K562 (cell line): ENCODE results near the gene ACTL8. TPM values are rescaled to one million over a fixed set of nuclear protein-coding genes. Genes with fewer than 3 reads are reported as not detected.

Source experiments
- ATAC-seq: fragments of 200-7000 bp; cut with Tn5 transposase; 3 replicates; pipeline ENCODE4 v1.9.1; 2020; ENCODE audit warnings: moderate library complexity
- BruUV-seq: library from RNA; stranded (reverse); fragments of 400-500 nt; replicated peaks from 2 replicates; lab custom pipeline; 2021; lab: Mats Ljungman, UMichigan
- CTCF ChIA-PET: fragments of 300-600 bp; formaldehyde crosslinking; extraction: SDS; loops from one replicate; lab custom pipeline; 2021; ENCODE audit warnings: low intra/inter-chr PET ratio; lab: Yijun Ruan, JAX
- POLR2A ChIA-PET: fragments of 300-600, 350-650 bp; sonication (Branson Sonifier 250); formaldehyde crosslinking; extraction: SDS; loops from one replicate; lab custom pipeline; 2021; ENCODE audit warnings: antibody characterized with exemption, inconsistent platforms; lab: Yijun Ruan, JAX
- DNase-seq, 4 experiments: peaks; one replicate each; pipeline versions ENCODE4 v3.0.0 to v3.0.0-alpha.2; 2011 to 2018; ENCODE audit warnings: low spot score in 3 of 4, mixed read lengths in 3 of 4; ENCODE audit errors: extremely low read depth in 1 of 4
- FAIRE-seq: peaks from 2 replicates; lab custom pipeline; 2011; peaks lifted over from hg19 to GRCh38; lab: Jason Lieb, UNC
- H2AFZ ChIP-seq: 2 replicates; pipeline ENCODE4 v1.6.0; 2011; ENCODE audit warnings: low read depth, low read length, control low read depth, inconsistent platforms
- H3K27ac ChIP-seq: fragments of 200-600 bp; 3 replicates; pipeline ENCODE4 v1.8.0; 2011; ENCODE audit warnings: low read depth, mild to moderate bottlenecking, control low read depth, inconsistent platforms, low read length, moderate library complexity, mixed read lengths; ENCODE audit errors: extremely low read depth
- H3K27me3 ChIP-seq, 2 experiments: fragments of 300-600 bp in 1 of 2; 2 replicates in 1 of 2; 3 replicates in 1 of 2; pipeline versions ENCODE4 v1.6.0 to v1.8.0; 2011; ENCODE audit warnings: inconsistent platforms in 2 of 2, low read length in 2 of 2, mild to moderate bottlenecking in 1 of 2, mixed read lengths in 1 of 2, moderate library complexity in 1 of 2; ENCODE audit not compliant: control insufficient read depth in 2 of 2, insufficient read depth in 2 of 2
- H3K36me3 ChIP-seq: fragments of 300-600 bp; 3 replicates; pipeline ENCODE4 v1.8.0; 2011; ENCODE audit warnings: mild to moderate bottlenecking, low read length, inconsistent platforms; ENCODE audit not compliant: control insufficient read depth, insufficient read depth
- H3K4me1 ChIP-seq, 2 experiments: fragments of 200-600 bp in 1 of 2; replicated peaks in 1 of 2; 2 replicates in 1 of 2; 3 replicates in 1 of 2; pipeline versions ENCODE4 v1.5.1 to v1.8.0; 2011; ENCODE audit warnings: inconsistent platforms in 2 of 2, low read length in 2 of 2, mild to moderate bottlenecking in 1 of 2, mixed read lengths in 1 of 2, moderate library complexity in 1 of 2; ENCODE audit not compliant: control insufficient read depth in 2 of 2, insufficient read depth in 2 of 2
- H3K4me2 ChIP-seq: 2 replicates; pipeline ENCODE4 v1.6.1; 2011; ENCODE audit warnings: low read length, control low read depth, inconsistent platforms, mixed read lengths; ENCODE audit not compliant: insufficient read depth
- H3K4me3 ChIP-seq: fragments of 200-600 bp; sonication (generic), shearing (Covaris generic); 2 replicates; pipeline ENCODE4 v1.5.1; 2016; ENCODE audit warnings: control low read depth, inconsistent platforms
- H3K79me2 ChIP-seq: fragments of 200-600 bp; 3 replicates; pipeline ENCODE4 v1.8.0; 2011; ENCODE audit warnings: low read length, inconsistent platforms; ENCODE audit not compliant: control insufficient read depth, insufficient read depth
- H3K9ac ChIP-seq, 2 experiments: 2 replicates each; pipeline versions ENCODE4 v1.6.0 to v1.6.1; 2011; ENCODE audit warnings: low read depth in 2 of 2, low read length in 2 of 2, control low read depth in 1 of 2, inconsistent platforms in 1 of 2, mild to moderate bottlenecking in 1 of 2, mixed read lengths in 1 of 2; ENCODE audit not compliant: insufficient read depth in 1 of 2
- H3K9me1 ChIP-seq: one replicate; pipeline ENCODE4 v1.6.0; 2011; ENCODE audit warnings: inconsistent platforms, mild to moderate bottlenecking, low read length, moderate library complexity; ENCODE audit not compliant: control insufficient read depth, insufficient read depth
- H3K9me3 ChIP-seq: replicated peaks from 2 replicates; pipeline ENCODE4 v1.5.1; 2011; ENCODE audit warnings: low read depth, low read length, inconsistent platforms; ENCODE audit not compliant: control insufficient read depth, insufficient read depth
- H4K20me1 ChIP-seq: replicated peaks from 2 replicates; pipeline ENCODE4 v1.6.1; 2011; ENCODE audit warnings: low read length, inconsistent platforms, mixed read lengths; ENCODE audit not compliant: control insufficient read depth, insufficient read depth
- GABPB1 ChIP-seq: sonication (generic); formaldehyde crosslinking; IDR thresholded peaks from 2 replicates; pipeline ENCODE4 v1.8.0; 2022; ENCODE audit warnings: mild to moderate bottlenecking, missing genetic modification reagents
- KLF10 ChIP-seq: fragments of 250-450 bp; sonication (Bioruptor Pico); IDR thresholded peaks from 2 replicates; pipeline ENCODE4 v1.6.1; 2021; ENCODE audit warnings: matching md5 sums
- MBD2 ChIP-seq: sonication (generic); IDR thresholded peaks from 2 replicates; pipeline ENCODE4 v1.6.1; 2016; ENCODE audit warnings: low read depth, borderline replicate concordance
- MCM7 ChIP-seq, 2 experiments: fragments of 450-650 bp; IDR thresholded peaks; 2 replicates each; pipeline ENCODE4 v1.6.1; 2016 to 2018
- NCOR1 ChIP-seq: fragments of 450-650 bp; IDR thresholded peaks from 2 replicates; pipeline ENCODE4 v1.6.1; 2016; ENCODE audit warnings: mild to moderate bottlenecking, moderate library complexity
- NR2F6 ChIP-seq: fragments of 450-650 bp; formaldehyde crosslinking; IDR thresholded peaks from 2 replicates; pipeline ENCODE4 v1.4.0; 2020; ENCODE audit warnings: mild to moderate bottlenecking
- PTBP1 ChIP-seq: fragments of 200-400 bp; formaldehyde crosslinking; IDR thresholded peaks from 2 replicates; pipeline ENCODE4 v1.6.1; 2017; ENCODE audit warnings: low read depth, low read length
- ZNF609 ChIP-seq: sonication (generic); formaldehyde crosslinking; IDR thresholded peaks from 2 replicates; pipeline ENCODE4 v1.8.1; 2023; ENCODE audit warnings: missing genetic modification reagents, mild to moderate bottlenecking, borderline replicate concordance
- WGBS: fragments of 100-300 bp; shearing (Covaris generic); methylation state at CpG from one replicate; pipeline ENCODE4 v1.1.6; 2016; ENCODE audit warnings: low coverage, mixed read lengths; ENCODE audit not compliant: insufficient coverage; ENCODE audit errors: missing lambda C conversion rate; 5-methylcytosine and 5-hydroxymethylcytosine counted together
- in situ Hi-C: fragments of 300-500 bp; cut with MboI; formaldehyde crosslinking; loops from 4 replicates; pipeline ENCODE4 v1.15.0; 2018; ENCODE audit warnings: inconsistent platforms, mixed read lengths
- intact Hi-C: fragments of 100-400 bp; cut with micrococcal nuclease; formaldehyde crosslinking; loops from 2 replicates; pipeline ENCODE4 v1.14.2; 2022
- polyA plus RNA-seq, 8 experiments: library from polyadenylated mRNA; depleted of rRNA in 4 of 8; stranded (reverse) in 5 of 8; unstranded in 3 of 8; fragments of >200 nt; fragmentation: Nextera tagmentation in 2 of 8; fragmentation: Illumina TruSeq in 1 of 8; extraction: Ambion mirVana in 2 of 8; extraction: Trizol in 1 of 8; gene quantifications; 2 replicates each; pipeline versions ENCODE4 v1.2.1 to v1.2.3, GENCODE V29; 2011 to 2014; ENCODE audit warnings: inconsistent platforms in 1 of 8, missing spikeins in 1 of 8
- total RNA-seq, 7 experiments: library from RNA; depleted of rRNA in 6 of 7; stranded (reverse); fragments of >200 nt in 6 of 7; fragmentation: Illumina TruSeq in 2 of 7; extraction: Trizol in 2 of 7; gene quantifications; 2 replicates each; pipeline versions ENCODE4 v1.2.1 to v1.2.3, GENCODE V29; 2011 to 2021; ENCODE audit warnings: low replicate concordance in 1 of 7
- TF ChIP-seq, protein P1 (sequence below): sonication (generic); formaldehyde crosslinking; IDR thresholded peaks from 2 replicates; pipeline ENCODE4 v1.8.0; 2022; ENCODE audit warnings: mild to moderate bottlenecking, missing genetic modification reagents
- TF ChIP-seq, protein P2 (sequence below): fragments of 250-450 bp; sonication (Bioruptor Pico); IDR thresholded peaks from 2 replicates; pipeline ENCODE4 v1.5.1; 2021; ENCODE audit warnings: mild to moderate bottlenecking

ACTL8 gene
- total and polyA plus RNA-seq, 9 of the 15 experiments (the other 6 are each of a cell fraction or from before 2014, with no cell fraction given): 0.30 to 3.3 (median 1.6) TPM

DNA sequence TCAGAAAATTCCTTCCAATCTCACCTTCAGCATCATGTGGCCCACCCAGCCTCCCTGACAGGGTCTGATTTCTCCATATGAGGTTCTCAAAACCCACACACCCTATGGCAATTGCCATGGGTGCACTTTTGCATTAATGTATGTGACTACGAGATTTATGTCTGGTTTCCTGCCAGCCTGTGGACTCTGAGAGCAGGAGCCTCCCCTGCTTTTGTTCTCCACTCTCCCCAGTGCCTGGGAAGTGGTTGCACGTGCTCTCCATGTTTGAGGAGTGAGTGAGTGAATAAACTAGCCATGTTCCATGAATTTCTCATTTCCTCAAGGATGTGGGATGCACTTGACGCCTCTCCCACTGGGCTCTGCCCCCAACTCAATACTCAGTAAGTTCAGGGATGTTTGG lies 91.2 kb downstream of the ACTL8 start:
- DNase-seq (no peak), ATAC-seq (no peak), FAIRE-seq (no peak)
- WGBS: 0% methylated on average over 3 of the region's 3 CpGs
- Histone ChIP-seq H3K4me1 (no peaks in the 10 kb centered on the region), H3K9me1 (no peaks in the 10 kb centered on the region), H2AFZ (no peak overlapping the region), H4K20me1 (peaks cover 7% of the 10 kb centered on the region), H3K4me3 (no peak overlapping the region), H3K4me2 (no peak overlapping the region), H3K36me3 (no peaks in the 10 kb centered on the region), H3K9ac (no peak overlapping the region), H3K79me2 (no peaks in the 10 kb centered on the region), H3K27me3 (0 out of 5 replicates have a peak, but pooled peaks cover 0 to under 1% of the 10 kb centered on the region in 2 experiments), H3K9me3 (no peaks in the 10 kb centered on the region), H3K27ac (no peak overlapping the region)
- ChIA-PET CTCF (no interaction called here), POLR2A (no interaction called here)
- no TSS peak for BruUV-seq
- no peak for TF ChIP-seq MBD2
- TF ChIP-seq NCOR1: no peak
- in situ Hi-C loops (no loop called here), intact Hi-C loops (no loop called here)

DNA sequence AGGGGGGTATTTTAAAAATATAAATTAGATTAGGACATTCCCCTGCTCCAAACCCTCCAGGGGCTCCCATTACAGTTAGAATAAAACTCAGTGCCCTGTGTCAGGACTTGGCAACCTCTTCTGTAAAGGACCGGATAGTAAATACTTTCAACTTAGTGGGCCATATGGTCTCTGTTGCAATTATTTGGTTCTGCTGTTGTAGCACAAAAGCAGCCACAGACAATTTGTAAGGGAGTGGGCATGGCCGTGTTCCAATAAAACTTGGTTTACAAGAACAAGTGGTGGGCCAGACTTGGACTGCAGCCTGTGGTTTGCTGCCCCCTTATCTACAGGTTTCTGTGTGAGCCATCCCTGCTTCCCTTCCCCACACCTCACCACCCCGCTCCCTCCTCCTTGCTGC lies 92.0 kb downstream of the ACTL8 start:
- Histone ChIP-seq H3K9ac (no peak overlapping the region), H3K4me1 (no peaks in the 10 kb centered on the region), H3K27ac (no peak overlapping the region), H3K4me3 (no peak overlapping the region), H4K20me1 (peaks cover 14% of the 10 kb centered on the region), H3K9me1 (no peaks in the 10 kb centered on the region), H3K27me3 (peaks cover 0 to 8% of the 10 kb centered on the region in 2 experiments; a peak in 1 of 5 replicates), H3K36me3 (no peaks in the 10 kb centered on the region), H3K4me2 (no peak overlapping the region), H3K79me2 (no peaks in the 10 kb centered on the region), H3K9me3 (no peaks in the 10 kb centered on the region), H2AFZ (no peak overlapping the region)
- BruUV-seq: no TSS peak
- in situ Hi-C loops: no loop called here
- FAIRE-seq (no peak), ATAC-seq (no peak), DNase-seq (no peak)
- WGBS: 5% methylated on average over 2 of the region's 3 CpGs
- intact Hi-C loops: no loop called here
- ChIA-PET CTCF (no interaction called here), POLR2A (no interaction called here)
- TF ChIP-seq ZNF609 (CRISPR knock-in tag): no peak
- no peak for TF ChIP-seq GABPB1 (CRISPR knock-in tag)
- TF ChIP-seq, protein P1, sequence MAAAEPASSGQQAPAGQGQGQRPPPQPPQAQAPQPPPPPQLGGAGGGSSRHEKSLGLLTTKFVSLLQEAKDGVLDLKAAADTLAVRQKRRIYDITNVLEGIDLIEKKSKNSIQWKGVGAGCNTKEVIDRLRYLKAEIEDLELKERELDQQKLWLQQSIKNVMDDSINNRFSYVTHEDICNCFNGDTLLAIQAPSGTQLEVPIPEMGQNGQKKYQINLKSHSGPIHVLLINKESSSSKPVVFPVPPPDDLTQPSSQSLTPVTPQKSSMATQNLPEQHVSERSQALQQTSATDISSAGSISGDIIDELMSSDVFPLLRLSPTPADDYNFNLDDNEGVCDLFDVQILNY (CRISPR knock-in tag): no peak
- TF ChIP-seq PTBP1: no peak
- TF ChIP-seq NR2F6: no peak
- TF ChIP-seq, protein P2, sequence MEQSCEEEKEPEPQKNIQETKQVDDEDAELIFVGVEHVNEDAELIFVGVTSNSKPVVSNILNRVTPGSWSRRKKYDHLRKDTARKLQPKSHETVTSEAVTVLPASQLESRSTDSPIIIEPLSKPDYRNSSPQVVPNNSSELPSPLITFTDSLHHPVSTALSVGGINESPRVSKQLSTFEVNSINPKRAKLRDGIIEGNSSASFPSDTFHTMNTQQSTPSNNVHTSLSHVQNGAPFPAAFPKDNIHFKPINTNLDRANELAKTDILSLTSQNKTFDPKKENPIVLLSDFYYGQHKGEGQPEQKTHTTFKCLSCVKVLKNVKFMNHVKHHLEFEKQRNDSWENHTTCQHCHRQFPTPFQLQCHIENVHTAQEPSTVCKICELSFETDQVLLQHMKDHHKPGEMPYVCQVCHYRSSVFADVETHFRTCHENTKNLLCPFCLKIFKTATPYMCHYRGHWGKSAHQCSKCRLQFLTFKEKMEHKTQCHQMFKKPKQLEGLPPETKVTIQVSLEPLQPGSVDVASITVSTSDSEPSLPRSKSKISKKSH (CRISPR knock-in tag): no peak
- TF ChIP-seq KLF10 (CRISPR knock-in tag): no peak
- no peak for TF ChIP-seq MCM7 (IDR thresholded peaks at IDR 0.05)
